Activated CD8-positive, alpha-beta T cell treated with anti-CD3 and anti-CD28 coated beads for 36 hours (primary cell): ENCODE results near the gene PLCB2. TPM values are rescaled to one million over a fixed set of nuclear protein-coding genes. Genes with fewer than 3 reads are reported as not detected.

Experiments used
- ATAC-seq: fragments of 200-7000 bp; cut with Tn5 transposase; one replicate; pipeline ENCODE4 v1.10.0; 2021; ENCODE audit warnings: mild to moderate bottlenecking, moderate library complexity
- CTCF ChIA-PET: fragments of 350-600 bp; sonication (Branson Sonifier 250); formaldehyde crosslinking; loops from one replicate; lab custom pipeline; 2021; ENCODE audit warnings: antibody characterized with exemption; lab: Charles Lee
- POLR2A ChIA-PET: fragments of 350-600 bp; sonication (Branson Sonifier 250); formaldehyde crosslinking; loops from one replicate; lab custom pipeline; 2021; ENCODE audit warnings: antibody characterized with exemption; lab: Charles Lee
- DNase-seq: peaks from one replicate; pipeline ENCODE4 v3.0.0-alpha.2; 2020
- H3K27ac Mint-ChIP-seq: one replicate; pipeline ENCODE4 v1.8.0; 2021; ENCODE audit warnings: mild to moderate bottlenecking, mixed read lengths
- H3K27me3 Mint-ChIP-seq: one replicate; pipeline ENCODE4 v1.8.0; 2021; ENCODE audit warnings: mixed read lengths
- H3K36me3 Mint-ChIP-seq: one replicate; pipeline ENCODE4 v1.8.0; 2021; ENCODE audit warnings: low read depth, mixed read lengths
- H3K4me1 Mint-ChIP-seq: one replicate; pipeline ENCODE4 v1.8.0; 2021; ENCODE audit warnings: low read depth, mixed read lengths
- H3K4me3 Mint-ChIP-seq: one replicate; pipeline ENCODE4 v1.8.0; 2021; ENCODE audit warnings: mild to moderate bottlenecking, moderate library complexity, mixed read lengths
- H3K9me3 Mint-ChIP-seq: one replicate; pipeline ENCODE4 v1.8.0; 2021; ENCODE audit warnings: mixed read lengths
- CTCF ChIP-seq: fragments of 200-600 bp; IDR thresholded peaks from one replicate; pipeline ENCODE4 v1.8.0; 2022; ENCODE audit warnings: antibody characterized with exemption, mild to moderate bottlenecking
- intact Hi-C: fragments of 100-400 bp; cut with micrococcal nuclease; formaldehyde crosslinking; loops from one replicate; pipeline ENCODE4 v1.10.0; 2022
- total RNA-seq, 2 experiments: library from RNA; stranded (reverse); gene quantifications; one replicate each; pipeline ENCODE4 v1.2.3, GENCODE V29; 2021

The PLCB2 gene
- total RNA-seq, 2 experiments from 2014 or later = 44.6 to 58.8 TPM

- H3K9me3 Mint-ChIP-seq = no peaks in the 10 kb centered on the region
- no peaks in the 10 kb centered on the region for H3K27me3 Mint-ChIP-seq
- H3K27ac Mint-ChIP-seq = no peak overlapping the region
- ChIA-PET CTCF (interaction anchor here (0.6 to 7.7 kb wide), 10 partner anchors 11 to 76 kb away, joined by 3 to 71 read pairs (median 5); no protein-coding TSS in a partner anchor), POLR2A (interaction anchor here (0.6 to 1.1 kb wide), 3 partner anchors 9 to 1329 kb away, joined by 3 to 5 read pairs (median 5); no protein-coding TSS in a partner anchor)
- intact Hi-C loops = no loop called here
- H3K4me1 Mint-ChIP-seq = peaks cover 7% of the 10 kb centered on the region
- TF ChIP-seq CTCF = peak; percentile 14
- no peak overlapping the region for H3K4me3 Mint-ChIP-seq
- peak; percentile 15 for DNase-seq
- ATAC-seq = no peak
- H3K36me3 Mint-ChIP-seq = no peaks in the 10 kb centered on the region
These were observed 46.9 kb upstream of the PLCB2 start for GRCh38 chr15:40354408-40355171.

GRCh38 chr15:40353697-40354096 is 46.0 kb upstream of the PLCB2 start:
- ATAC-seq (no peak), DNase-seq (no peak)
- no peak for TF ChIP-seq CTCF
- H3K36me3 Mint-ChIP-seq = no peaks in the 10 kb centered on the region
- POLR2A ChIA-PET = interaction anchor here (1.0 kb wide), 1 partner anchor 14 kb away, joined by 3 read pairs; no protein-coding TSS in a partner anchor
- peaks cover 2% of the 10 kb centered on the region for H3K4me1 Mint-ChIP-seq
- H3K27me3 Mint-ChIP-seq = no peaks in the 10 kb centered on the region
- no peak overlapping the region for H3K4me3 Mint-ChIP-seq
- CTCF ChIA-PET = interaction anchor here (0.7 to 7.7 kb wide), 5 partner anchors 10 to 167 kb away, joined by 3 to 71 read pairs (median 6); no protein-coding TSS in a partner anchor
- no peak overlapping the region for H3K27ac Mint-ChIP-seq
- no peaks in the 10 kb centered on the region for H3K9me3 Mint-ChIP-seq
- intact Hi-C loops = no loop called here

- no peaks in the 10 kb centered on the region for H3K4me1 Mint-ChIP-seq
- POLR2A ChIA-PET = interaction anchor here (0.9 kb wide), 1 partner anchor 16 kb away, joined by 3 read pairs; no protein-coding TSS in a partner anchor
- ATAC-seq (no peak), DNase-seq (no peak)
- no peak for TF ChIP-seq CTCF
- CTCF ChIA-PET = interaction anchor here (1.0 to 7.7 kb wide), 5 partner anchors 9 to 70 kb away, joined by 3 to 71 read pairs (median 4); no protein-coding TSS in a partner anchor
- H3K9me3 Mint-ChIP-seq = no peaks in the 10 kb centered on the region
- intact Hi-C loops = no loop called here
- no peak overlapping the region for H3K4me3 Mint-ChIP-seq
- H3K36me3 Mint-ChIP-seq = no peaks in the 10 kb centered on the region
- H3K27ac Mint-ChIP-seq = no peak overlapping the region
- no peaks in the 10 kb centered on the region for H3K27me3 Mint-ChIP-seq
These were observed 44.7 kb upstream of the PLCB2 start for GRCh38 chr15:40352281-40352901.

GRCh38 chr15:40349163-40349562 is 41.4 kb upstream of the PLCB2 start:
- no peak for TF ChIP-seq CTCF
- DNase-seq (no peak), ATAC-seq (no peak)
- H3K36me3 Mint-ChIP-seq = no peaks in the 10 kb centered on the region
- POLR2A ChIA-PET = interaction anchor here (0.6 kb wide), 1 partner anchor 1166 kb away, joined by 3 read pairs; no protein-coding TSS in a partner anchor
- H3K4me3 Mint-ChIP-seq = no peak overlapping the region
- H3K9me3 Mint-ChIP-seq = no peaks in the 10 kb centered on the region
- H3K4me1 Mint-ChIP-seq = no peaks in the 10 kb centered on the region
- CTCF ChIA-PET = interaction anchor here (1.3 to 2.5 kb wide), 3 partner anchors 11 to 72 kb away, joined by 4 to 9 read pairs (median 7); no protein-coding TSS in a partner anchor
- intact Hi-C loops = no loop called here
- H3K27me3 Mint-ChIP-seq = no peaks in the 10 kb centered on the region
- no peak overlapping the region for H3K27ac Mint-ChIP-seq
